ENCODE data around the gene BMPR1B.
"Not testable (repeated sequence)": the region's sequence is repeated elsewhere in the genome, so short reads cannot be mapped to it uniquely, and the experiment has no call there.

Gene BMPR1B

GRCh38 chr4:94841166-94841863, 83.6 kb downstream of the BMPR1B start:
- DNase-seq, result not testable (repeated sequence)

- DNase-seq, result no peak
Measured at GRCh38 chr4:94841864-94842221, 84.1 kb downstream of the BMPR1B start.

- no peak for DNase-seq
Measured at GRCh38 chr4:94843216-94843615, 85.5 kb downstream of the BMPR1B start.

- no peak for DNase-seq
Measured at GRCh38 chr4:94848326-94848725, 90.6 kb downstream of the BMPR1B start.

GRCh38 chr4:94849901-94850300, 92.1 kb downstream of the BMPR1B start:
- no peak for DNase-seq

GRCh38 chr4:94852616-94853015, 94.9 kb downstream of the BMPR1B start:
- DNase-seq, result no peak

GRCh38 chr4:94856030-94856429, 98.3 kb downstream of the BMPR1B start:
- DNase-seq, result no peak

- DNase-seq, result no peak
Measured at GRCh38 chr4:94870146-94870545, 112.4 kb downstream of the BMPR1B start.

- no peak for DNase-seq
Measured at GRCh38 chr4:94871644-94872305, 114.0 kb downstream of the BMPR1B start.

- DNase-seq, result no peak
Measured at GRCh38 chr4:94877973-94878372, 120.2 kb downstream of the BMPR1B start.

GRCh38 chr4:94880956-94881355, 123.2 kb downstream of the BMPR1B start:
- no peak for DNase-seq

- DNase-seq, result no peak
Measured at GRCh38 chr4:94882756-94883155, 125.0 kb downstream of the BMPR1B start.

GRCh38 chr4:94887027-94887426, 129.3 kb downstream of the BMPR1B start:
- DNase-seq, result no peak

GRCh38 chr4:94889523-94889922, 131.8 kb downstream of the BMPR1B start:
- no peak for DNase-seq

GRCh38 chr4:94889946-94890345, 132.2 kb downstream of the BMPR1B start:
- no peak for DNase-seq

GRCh38 chr4:94890579-94890978, 132.8 kb downstream of the BMPR1B start:
- no peak for DNase-seq

- DNase-seq, result no peak
Measured at GRCh38 chr4:94892051-94892450, 134.3 kb downstream of the BMPR1B start.

GRCh38 chr4:94895081-94895480, 137.3 kb downstream of the BMPR1B start:
- DNase-seq, result no peak

GRCh38 chr4:94897023-94897422, 139.3 kb downstream of the BMPR1B start:
- DNase-seq, result no peak

- no peak for DNase-seq
Measured at GRCh38 chr4:94905511-94905910, 147.8 kb downstream of the BMPR1B start.

GRCh38 chr4:94909645-94910044, 151.9 kb downstream of the BMPR1B start:
- no peak for DNase-seq

- DNase-seq, result no peak
Measured at GRCh38 chr4:94911106-94911505, 153.4 kb downstream of the BMPR1B start.

GRCh38 chr4:94912606-94913005, 154.9 kb downstream of the BMPR1B start:
- DNase-seq, result peak in 1 of 5 experiments; percentile 72

- DNase-seq, result peak in 1 of 5 experiments; percentile 86
Measured at GRCh38 chr4:94913316-94913715, 155.6 kb downstream of the BMPR1B start.

GRCh38 chr4:94917146-94917545, 159.4 kb downstream of the BMPR1B start:
- no peak for DNase-seq
